H1 (cell line): Measurements from ENCODE around the gene KIAA1143. TPM values are rescaled to one million over a fixed set of nuclear protein-coding genes. Genes with fewer than 3 reads are reported as not detected.

Experiments
- CTCF ChIA-PET: fragments of 300-600 bp; sonication (Branson Sonifier 250); formaldehyde crosslinking; loops from one replicate; lab custom pipeline; 2021; ENCODE audit not compliant: partially characterized antibody; lab: Charles Lee
- POLR2A ChIA-PET: fragments of 300-600 bp; sonication (Branson Sonifier 250); formaldehyde crosslinking; loops from one replicate; lab custom pipeline; 2021; ENCODE audit warnings: inconsistent platforms; ENCODE audit not compliant: partially characterized antibody; lab: Charles Lee
- DNase-seq, 2 experiments: peaks; one replicate each; pipeline versions ENCODE4 v3.0.0 to v3.0.0-alpha.2; 2010 to 2022; ENCODE audit warnings: low spot score in 2 of 2, low read depth in 1 of 2, mixed read lengths in 1 of 2
- FAIRE-seq: peaks from 2 replicates; lab custom pipeline; 2011; peaks lifted over from hg19 to GRCh38; lab: Jason Lieb, UNC
- H2AFZ ChIP-seq: 2 replicates; pipeline ENCODE4 v1.8.1; 2012; ENCODE audit warnings: low read length, inconsistent platforms
- H2AK5ac ChIP-seq: 2 replicates; pipeline ENCODE4 v1.6.1; 2013; ENCODE audit warnings: low read depth, low read length
- H2BK120ac ChIP-seq: replicated peaks from 2 replicates; pipeline ENCODE3; 2013; ENCODE audit warnings: low read depth, low read length, inconsistent platforms
- H2BK12ac ChIP-seq: 2 replicates; pipeline ENCODE4 v1.6.1; 2013; ENCODE audit warnings: low read depth, low read length
- H2BK15ac ChIP-seq: 2 replicates; pipeline ENCODE4 v1.6.1; 2013; ENCODE audit warnings: low read length
- H2BK20ac ChIP-seq: 2 replicates; pipeline ENCODE4 v1.6.1; 2013; ENCODE audit warnings: low read length
- H2BK5ac ChIP-seq: 2 replicates; pipeline ENCODE4 v1.6.1; 2013; ENCODE audit warnings: low read depth, low read length
- H3K14ac ChIP-seq: 2 replicates; pipeline ENCODE4 v1.6.1; 2013; ENCODE audit warnings: inconsistent platforms; ENCODE audit not compliant: insufficient read length
- H3K18ac ChIP-seq: 2 replicates; pipeline ENCODE4 v1.6.1; 2013; ENCODE audit warnings: low read length; ENCODE audit errors: extremely low read depth
- H3K23ac ChIP-seq: 2 replicates; pipeline ENCODE4 v1.6.1; 2013; ENCODE audit warnings: inconsistent platforms; ENCODE audit not compliant: insufficient read length
- H3K23me2 ChIP-seq: 2 replicates; pipeline ENCODE4 v1.6.1; 2013; ENCODE audit warnings: low read depth, low read length
- H3K27ac ChIP-seq: 2 replicates; pipeline ENCODE4 v1.6.1; 2011; ENCODE audit warnings: low read depth, low read length, inconsistent platforms
- H3K27me3 ChIP-seq, 4 experiments: replicated peaks in 1 of 4; 1 replicate in 1 of 4; 2 replicates in 3 of 4; pipeline versions ENCODE4 v1.6.1 to v1.8.1; 2011 to 2013; ENCODE audit warnings: low read length in 3 of 4, mild to moderate bottlenecking in 3 of 4, inconsistent platforms in 2 of 4, mixed read lengths in 2 of 4, moderate library complexity in 1 of 4; ENCODE audit not compliant: control insufficient read depth in 3 of 4, insufficient read depth in 3 of 4; ENCODE audit errors: extremely low read depth in 1 of 4
- H3K36me3 ChIP-seq, 4 experiments: 2 replicates each; pipeline versions ENCODE4 v1.6.1 to v1.8.1; 2011 to 2013; ENCODE audit warnings: mild to moderate bottlenecking in 4 of 4, low read length in 3 of 4, moderate library complexity in 2 of 4, control low read depth in 1 of 4, inconsistent platforms in 1 of 4; ENCODE audit not compliant: insufficient read depth in 4 of 4, control insufficient read depth in 2 of 4
- H3K4ac ChIP-seq: replicated peaks from 2 replicates; pipeline ENCODE3; 2013; ENCODE audit warnings: low read length, low read depth, mixed read lengths, inconsistent platforms; ENCODE audit not compliant: insufficient read length
- H3K4me1 ChIP-seq, 4 experiments: replicated peaks in 1 of 4; 1 replicate in 1 of 4; 2 replicates in 3 of 4; pipeline versions ENCODE4 v1.6.1 to v1.8.1; 2011 to 2013; ENCODE audit warnings: low read length in 3 of 4, inconsistent platforms in 2 of 4, mixed read lengths in 1 of 4; ENCODE audit not compliant: insufficient read depth in 4 of 4, control insufficient read depth in 3 of 4
- H3K4me2 ChIP-seq, 2 experiments: 2 replicates each; pipeline versions ENCODE4 v1.6.1 to v1.8.1; 2011 to 2013; ENCODE audit warnings: low read depth in 2 of 2, low read length in 2 of 2, control low read depth in 1 of 2, inconsistent platforms in 1 of 2, mild to moderate bottlenecking in 1 of 2; ENCODE audit not compliant: insufficient read depth in 1 of 2
- H3K4me3 ChIP-seq, 4 experiments: fragments of 200-600, 300-600 bp in 1 of 4; sonication (generic), shearing (Covaris generic), sonication (Bioruptor Twin) in 1 of 4; 2 replicates each; pipeline versions ENCODE4 v1.5.1 to v1.8.1; 2011 to 2016; ENCODE audit warnings: low read length in 4 of 4, low read depth in 3 of 4, control low read depth in 2 of 4, inconsistent platforms in 2 of 4, mild to moderate bottlenecking in 2 of 4, mixed read lengths in 1 of 4, moderate library complexity in 1 of 4; ENCODE audit not compliant: insufficient read depth in 2 of 4; ENCODE audit errors: extremely low read depth in 1 of 4
- H3K56ac ChIP-seq: replicated peaks from 2 replicates; pipeline ENCODE3; 2013; ENCODE audit warnings: low read depth, mild to moderate bottlenecking, mixed read lengths, low read length, inconsistent platforms; ENCODE audit not compliant: insufficient read length
- H3K79me1 ChIP-seq: 2 replicates; pipeline ENCODE4 v1.6.1; 2013; ENCODE audit warnings: low read depth, low read length, control low read depth
- H3K79me2 ChIP-seq, 2 experiments: 2 replicates each; pipeline versions ENCODE4 v1.6.1 to v1.8.1; 2012 to 2013; ENCODE audit warnings: low read length in 2 of 2, mild to moderate bottlenecking in 2 of 2, inconsistent platforms in 1 of 2; ENCODE audit not compliant: insufficient read depth in 2 of 2, control insufficient read depth in 1 of 2
- H3K9ac ChIP-seq, 4 experiments: replicated peaks in 1 of 4; 1 replicate in 1 of 4; 2 replicates in 3 of 4; pipeline versions ENCODE4 v1.6.1 to v1.8.1; 2011 to 2013; ENCODE audit warnings: low read depth in 3 of 4, low read length in 3 of 4, control low read depth in 2 of 4, mild to moderate bottlenecking in 2 of 4, moderate library complexity in 2 of 4, inconsistent platforms in 1 of 4; ENCODE audit errors: extremely low read depth in 1 of 4
- H3K9me3 ChIP-seq, 2 experiments: 2 replicates each; pipeline versions ENCODE4 v1.6.1 to v1.8.1; 2012 to 2013; ENCODE audit warnings: mild to moderate bottlenecking in 2 of 2, moderate library complexity in 2 of 2, control low read depth in 1 of 2, inconsistent platforms in 1 of 2, low read depth in 1 of 2, low read length in 1 of 2, mixed read lengths in 1 of 2; ENCODE audit not compliant: insufficient read depth in 2 of 2
- H4K20me1 ChIP-seq, 2 experiments: replicated peaks in 1 of 2; 2 replicates each; pipeline versions ENCODE3 to v1.8.1; 2011 to 2013; ENCODE audit warnings: inconsistent platforms in 2 of 2, low read length in 2 of 2, mild to moderate bottlenecking in 1 of 2; ENCODE audit not compliant: insufficient read depth in 2 of 2, control insufficient read depth in 1 of 2
- H4K5ac ChIP-seq: 2 replicates; pipeline ENCODE4 v1.6.1; 2013; ENCODE audit warnings: low read length, low read depth, mixed read lengths, inconsistent platforms; ENCODE audit not compliant: insufficient read length
- H4K8ac ChIP-seq: 2 replicates; pipeline ENCODE4 v1.8.0; 2013; ENCODE audit warnings: mild to moderate bottlenecking, moderate library complexity, low read length, inconsistent platforms; ENCODE audit not compliant: insufficient read depth; ENCODE audit errors: extremely low read depth
- H4K91ac ChIP-seq: replicated peaks from 2 replicates; pipeline ENCODE3; 2013; ENCODE audit warnings: low read length, mixed read lengths, inconsistent platforms; ENCODE audit not compliant: insufficient read length
- BACH1 ChIP-seq: IDR thresholded peaks from 2 replicates; pipeline ENCODE4 v1.6.1; 2012; ENCODE audit warnings: low read length, improper control_type of control experiment
- CEBPB ChIP-seq: IDR thresholded peaks from 2 replicates; pipeline ENCODE4 v1.6.1; 2012; ENCODE audit warnings: low read depth, low read length
- POU5F1 ChIP-seq: IDR thresholded peaks from 2 replicates; pipeline ENCODE4 v1.6.1; 2011; ENCODE audit warnings: low read depth, mild to moderate bottlenecking, low read length, moderate library complexity
- ZNF274 ChIP-seq: IDR thresholded peaks from 2 replicates; pipeline ENCODE4 v1.7.0; 2012; ENCODE audit warnings: low read length, borderline replicate concordance; ENCODE audit errors: extremely low read depth
- whole genome bisulfite sequencing, 2 experiments: shearing (Covaris generic) in 1 of 2; methylation state at CpG; one replicate each; pipeline versions ENCODE4 v1.1.6 to v1.1.7; 2013 to 2015; ENCODE audit warnings: low lambda C conversion rate in 2 of 2, mixed read lengths in 2 of 2, inconsistent platforms in 1 of 2, low coverage in 1 of 2, missing lambda C conversion rate in 1 of 2; ENCODE audit not compliant: insufficient replicate concordance in 2 of 2, insufficient coverage in 1 of 2, insufficient read length in 1 of 2; ENCODE audit errors: extremely low coverage in 1 of 2, missing lambda C conversion rate in 1 of 2; 5-methylcytosine and 5-hydroxymethylcytosine counted together
- polyA plus RNA-seq, 7 experiments: library from polyadenylated mRNA; depleted of rRNA in 3 of 7; stranded (reverse) in 5 of 7; unstranded in 2 of 7; fragments of >200 nt in 5 of 7; fragments of 200-250 nt in 2 of 7; gene quantifications; 1 replicate in 5 of 7; 2 replicates in 1 of 7; 4 replicates in 1 of 7; pipeline versions ENCODE4 v1.2.1 to v1.2.3, GENCODE V29; 2011 to 2013; ENCODE audit warnings: missing spikeins in 2 of 7, mixed read lengths in 2 of 7
- total RNA-seq: library from RNA; stranded (reverse); fragmentation: NEBNext Ultra II Directional; extraction: Animal tissue kit (Norgen Biotek cat#: 25700); gene quantifications from 2 replicates; pipeline ENCODE4 v1.2.1, GENCODE V29; 2021

The KIAA1143 gene
- total and polyA plus RNA-seq, 2 of the 8 experiments (the other 6 are each of a cell fraction or from before 2014, with no cell fraction given): 16.2 to 67.2 TPM

DNA sequence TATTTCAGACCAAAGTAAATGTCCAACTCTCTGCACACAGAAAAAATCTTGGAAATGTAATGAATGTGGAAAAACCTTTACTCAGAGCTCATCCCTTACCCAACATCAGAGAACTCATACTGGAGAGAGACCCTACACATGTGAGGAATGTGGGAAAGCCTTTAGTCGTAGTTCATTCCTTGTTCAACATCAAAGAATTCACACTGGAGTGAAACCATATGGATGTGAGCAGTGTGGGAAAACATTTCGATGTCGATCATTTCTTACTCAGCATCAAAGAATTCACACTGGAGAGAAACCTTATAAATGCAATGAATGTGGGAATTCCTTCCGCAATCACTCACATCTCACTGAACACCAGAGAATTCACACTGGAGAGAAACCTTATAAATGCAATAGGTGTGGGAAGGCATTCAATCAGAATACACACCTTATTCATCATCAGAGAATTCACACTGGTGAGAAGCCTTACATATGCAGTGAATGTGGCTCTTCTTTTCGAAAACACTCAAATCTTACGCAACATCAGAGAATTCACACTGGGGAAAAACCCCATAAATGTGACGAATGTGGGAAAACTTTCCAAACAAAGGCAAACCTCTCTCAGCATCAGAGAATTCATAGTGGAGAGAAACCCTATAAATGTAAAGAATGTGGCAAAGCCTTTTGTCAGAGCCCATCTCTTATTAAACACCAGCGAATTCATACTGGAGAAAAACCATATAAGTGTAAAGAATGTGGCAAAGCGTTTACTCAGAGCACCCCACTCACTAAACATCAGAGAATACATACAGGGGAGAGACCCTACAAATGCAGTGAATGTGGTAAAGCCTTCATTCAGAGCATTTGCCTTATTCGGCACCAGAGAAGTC lies 40.0 kb downstream of the KIAA1143 start:
- Histone ChIP-seq H2AK5ac (no peak overlapping the region), H3K4me3 (peak overlapping the region in 1 of 4 experiments; percentile 28; a peak in 1 of 8 replicates), H2AFZ (no peak overlapping the region), H2BK15ac (no peak overlapping the region), H3K9ac (no peak overlapping the region), H4K8ac (no peak overlapping the region), H2BK120ac (no peak overlapping the region), H3K27me3 (no peaks in the 10 kb centered on the region), H3K4me1 (no peaks in the 10 kb centered on the region), H4K20me1 (no peaks in the 10 kb centered on the region), H3K23me2 (no peaks in the 10 kb centered on the region), H3K27ac (no peak overlapping the region), H2BK5ac (no peak overlapping the region), H3K14ac (no peak overlapping the region), H3K23ac (no peak overlapping the region), H3K79me2 (no peaks in the 10 kb centered on the region), H3K9me3 (peaks cover 88 to 90% of the 10 kb centered on the region in 2 experiments), H4K91ac (no peak overlapping the region), H3K36me3 (peaks cover 8 to 52% (median 29%) of the 10 kb centered on the region in 4 experiments; a peak in 7 of 8 replicates), H3K79me1 (no peaks in the 10 kb centered on the region), H3K4ac (no peak overlapping the region), H3K18ac (no peak overlapping the region), H3K56ac (no peak overlapping the region), H2BK20ac (no peak overlapping the region), H2BK12ac (no peak overlapping the region), H3K4me2 (no peak overlapping the region), H4K5ac (no peak overlapping the region)
- no peak for FAIRE-seq
- DNase-seq: no peak
- POLR2A ChIA-PET: interaction anchor here (1.4 to 2.4 kb wide), 2 partner anchors 8 to 40 kb away, joined by 3 to 5 read pairs; partner anchors contain the start of genes KIAA1143, KIF15 and ZNF501
- peak; percentile 56; the same call in 1 of the 2 replicates for TF ChIP-seq CEBPB
- TF ChIP-seq BACH1: no peak
- TF ChIP-seq ZNF274: peak; percentile 94
- no peak for TF ChIP-seq POU5F1
- 88% methylated on average over 10 of the region's 10 CpGs; no CpG with 5 or more reads in 1 of the 2 experiments for WGBS, 2 experiments
- CTCF ChIA-PET: no interaction called here
